MM.1S (cell line): ENCODE data around the gene RSU1.

Experiments
- EZH2 ChIP-seq: fragments of 300-600 bp; sonication (generic); optimal IDR thresholded peaks from 2 replicates; pipeline ENCODE3; 2017; ENCODE audit warnings: low read depth, mild to moderate bottlenecking, antibody characterized with exemption, low read length, mixed read lengths
- EZH2phosphoT487 ChIP-seq: fragments of 300-600 bp; sonication (generic); IDR thresholded peaks from 2 replicates; pipeline ENCODE4 v1.6.1; 2018; ENCODE audit warnings: antibody characterized with exemption, low read length
- TF ChIP-seq, protein P1 (sequence below): fragments of 300-600 bp; sonication (generic); IDR thresholded peaks from 2 replicates; pipeline ENCODE4 v1.5.1; 2016; ENCODE audit warnings: antibody characterized with exemption, low read length, mixed read lengths

DNA sequence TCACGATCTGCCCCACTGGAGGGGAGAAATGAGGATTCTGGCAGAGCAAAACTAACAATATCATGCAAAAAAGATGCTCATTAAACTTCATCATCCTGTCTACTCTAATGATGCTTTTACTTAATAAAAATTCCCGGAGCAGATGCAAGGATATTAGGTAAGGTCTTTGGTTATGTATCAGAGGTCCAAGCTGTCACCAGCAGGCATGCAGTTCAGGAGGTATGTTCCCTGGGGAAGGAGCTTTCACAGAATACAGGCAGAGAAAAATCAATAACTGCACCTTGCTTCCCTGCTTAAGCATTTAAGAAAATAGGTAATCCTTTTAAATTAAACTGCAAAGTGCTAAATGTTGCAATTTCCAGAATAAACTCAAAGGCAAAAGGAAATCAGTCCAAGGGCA lies 213.9 kb downstream of the RSU1 start:
- TF ChIP-seq, protein P1, sequence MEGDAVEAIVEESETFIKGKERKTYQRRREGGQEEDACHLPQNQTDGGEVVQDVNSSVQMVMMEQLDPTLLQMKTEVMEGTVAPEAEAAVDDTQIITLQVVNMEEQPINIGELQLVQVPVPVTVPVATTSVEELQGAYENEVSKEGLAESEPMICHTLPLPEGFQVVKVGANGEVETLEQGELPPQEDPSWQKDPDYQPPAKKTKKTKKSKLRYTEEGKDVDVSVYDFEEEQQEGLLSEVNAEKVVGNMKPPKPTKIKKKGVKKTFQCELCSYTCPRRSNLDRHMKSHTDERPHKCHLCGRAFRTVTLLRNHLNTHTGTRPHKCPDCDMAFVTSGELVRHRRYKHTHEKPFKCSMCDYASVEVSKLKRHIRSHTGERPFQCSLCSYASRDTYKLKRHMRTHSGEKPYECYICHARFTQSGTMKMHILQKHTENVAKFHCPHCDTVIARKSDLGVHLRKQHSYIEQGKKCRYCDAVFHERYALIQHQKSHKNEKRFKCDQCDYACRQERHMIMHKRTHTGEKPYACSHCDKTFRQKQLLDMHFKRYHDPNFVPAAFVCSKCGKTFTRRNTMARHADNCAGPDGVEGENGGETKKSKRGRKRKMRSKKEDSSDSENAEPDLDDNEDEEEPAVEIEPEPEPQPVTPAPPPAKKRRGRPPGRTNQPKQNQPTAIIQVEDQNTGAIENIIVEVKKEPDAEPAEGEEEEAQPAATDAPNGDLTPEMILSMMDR = no peak
- TF ChIP-seq EZH2 (no peak), EZH2phosphoT487 (no peak)
